Measurements from ENCODE around the gene EIF2S1. TPM values are rescaled to one million over a fixed set of nuclear protein-coding genes. Genes with fewer than 3 reads are reported as not detected.

EIF2S1 gene
- total RNA-seq, 1 experiment from 2014 or later: 155 TPM

DNA sequence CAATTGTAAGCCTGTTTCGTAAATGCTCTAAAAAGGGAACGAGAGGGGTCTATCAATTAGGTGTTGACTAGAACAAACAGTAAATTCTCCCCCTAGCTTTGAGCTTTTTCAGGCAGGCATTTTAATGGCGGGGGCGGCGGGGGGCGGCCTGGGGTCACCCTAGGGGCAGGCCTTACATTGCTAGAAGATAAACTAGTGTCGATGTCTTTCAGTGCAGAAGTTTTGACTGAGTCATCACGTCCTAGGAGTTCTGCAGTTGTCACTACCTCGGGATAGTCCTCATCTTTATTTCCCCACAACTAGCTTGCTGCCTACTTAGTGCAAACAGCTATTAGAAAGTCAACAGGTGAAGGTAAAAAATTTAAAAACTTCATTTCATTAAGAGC, 2.2 kb upstream of the EIF2S1 start:
- Histone ChIP-seq H3K27me3 (ENCODE audit: control insufficient read depth, insufficient read depth, low read length) (no peaks in the 10 kb centered on the region), H3K36me3 (replicated peaks; ENCODE audit: control insufficient read depth, insufficient read depth, low read length) (no peaks in the 10 kb centered on the region), H3K4me3 (ENCODE audit: insufficient read depth, low read depth, low read length) (no peak overlapping the region; the same call in 1 of the 2 replicates)
- peak; percentile 13 for DNase-seq

DNA sequence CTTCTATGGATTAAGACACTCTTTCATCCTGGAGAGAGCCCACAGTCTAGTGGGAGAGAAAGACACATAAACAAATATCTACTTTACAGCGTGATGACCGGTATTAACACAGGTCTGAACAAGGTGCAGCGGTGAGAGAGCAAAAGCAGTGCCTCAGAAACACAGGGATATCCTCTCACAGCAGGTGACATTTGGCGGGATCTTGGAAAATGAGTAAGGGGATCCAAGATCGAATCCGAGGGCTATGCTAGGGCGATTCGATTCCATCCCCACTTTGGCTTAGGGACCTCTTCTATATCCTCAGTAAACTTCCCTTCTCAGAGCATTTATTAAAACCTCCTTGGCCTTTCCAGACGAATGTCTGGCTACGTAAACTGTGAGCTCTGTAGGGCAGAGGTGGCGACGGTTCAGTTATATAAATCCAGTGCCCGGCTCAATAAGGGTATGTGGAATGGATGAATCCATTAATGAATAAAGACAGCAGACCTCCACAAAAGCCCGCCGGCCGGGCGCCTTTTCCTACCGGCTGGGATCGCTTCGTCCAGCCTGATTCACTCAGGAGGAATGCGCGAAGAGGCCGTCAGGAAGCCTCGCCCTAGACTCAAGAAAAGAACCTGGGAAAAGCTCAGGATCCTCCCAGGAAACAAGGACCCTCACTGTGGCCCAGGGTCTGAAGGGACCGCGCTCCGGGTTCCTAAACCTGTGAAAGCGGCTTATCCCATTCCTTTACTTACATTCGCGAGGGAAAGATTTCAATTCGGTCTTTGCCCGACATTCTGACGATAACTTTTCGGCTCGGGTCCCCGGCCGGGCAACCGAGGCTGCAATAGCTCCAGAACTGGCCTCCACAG, 979 bp upstream of the EIF2S1 start:
- DNase-seq: peak; percentile 52
- Histone ChIP-seq H3K4me3 (ENCODE audit: insufficient read depth, low read depth, low read length) (peak overlapping the region; percentile 77), H3K36me3 (replicated peaks; ENCODE audit: control insufficient read depth, insufficient read depth, low read length) (no peaks in the 10 kb centered on the region), H3K27me3 (ENCODE audit: control insufficient read depth, insufficient read depth, low read length) (no peaks in the 10 kb centered on the region)

DNA sequence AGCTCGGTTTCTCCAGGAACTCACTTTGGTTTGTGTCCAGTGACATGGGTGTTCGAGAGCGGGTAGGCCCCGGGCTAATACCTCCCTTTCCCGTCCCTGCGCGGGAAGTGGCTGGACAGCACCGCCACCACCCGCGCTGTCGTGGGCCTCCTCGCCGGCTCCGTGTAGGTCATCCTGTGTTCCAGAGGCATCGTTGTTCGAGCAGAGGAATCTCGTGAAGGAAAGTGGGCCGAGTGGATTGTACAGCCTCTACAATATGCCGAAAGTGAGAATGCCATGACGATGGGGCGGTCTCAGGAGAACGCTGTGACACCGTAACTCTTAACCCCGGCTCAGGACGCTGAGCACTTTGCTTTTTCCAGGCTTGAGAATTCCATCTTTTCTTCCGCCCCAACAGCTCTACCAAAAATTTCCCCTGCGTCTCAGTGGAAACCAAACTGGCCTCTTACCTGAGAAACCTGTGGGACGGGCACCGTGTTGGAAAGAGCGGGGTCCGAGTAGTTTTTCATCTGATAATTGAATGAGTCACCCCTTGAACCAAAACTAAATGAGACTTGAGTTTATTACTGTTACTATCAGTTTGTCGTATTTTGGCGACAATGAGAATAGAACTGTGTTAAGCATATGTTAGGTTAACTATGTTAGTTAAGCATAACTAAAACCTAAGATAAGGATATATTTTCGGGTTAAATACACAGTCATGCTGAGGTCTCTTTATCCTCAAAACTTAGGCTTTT, 510 bp downstream of the EIF2S1 start:
- no peak for DNase-seq
- peak overlapping the region; percentile 77 for H3K4me3 ChIP-seq (ENCODE audit: insufficient read depth, low read depth, low read length)
- H3K36me3 ChIP-seq (replicated peaks; ENCODE audit: control insufficient read depth, insufficient read depth, low read length): peaks cover 4% of the 10 kb centered on the region; the same call in 1 of the 2 replicates
- H3K27me3 ChIP-seq (ENCODE audit: control insufficient read depth, insufficient read depth, low read length): no peaks in the 10 kb centered on the region

DNA sequence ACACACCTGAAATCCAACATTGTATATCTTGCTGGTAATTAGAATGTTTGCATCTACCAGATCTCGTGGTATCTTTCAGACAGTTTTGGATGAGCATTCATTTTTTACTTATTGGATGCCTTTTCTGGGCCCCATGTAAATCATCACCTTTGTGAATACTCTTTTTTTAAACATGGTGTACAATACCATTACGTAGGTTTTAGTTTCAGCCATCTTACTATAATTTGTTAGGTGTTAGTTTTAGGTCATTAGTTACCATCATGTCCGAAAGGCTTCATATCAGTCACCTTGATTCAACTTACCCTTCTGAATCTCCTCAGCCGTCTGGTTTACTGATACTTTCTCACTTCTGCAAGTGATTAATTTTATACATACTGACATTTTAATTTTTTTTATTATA, 5.3 kb downstream of the EIF2S1 start:
- peaks cover 12% of the 10 kb centered on the region for H3K36me3 ChIP-seq (replicated peaks; ENCODE audit: control insufficient read depth, insufficient read depth, low read length)

DNA sequence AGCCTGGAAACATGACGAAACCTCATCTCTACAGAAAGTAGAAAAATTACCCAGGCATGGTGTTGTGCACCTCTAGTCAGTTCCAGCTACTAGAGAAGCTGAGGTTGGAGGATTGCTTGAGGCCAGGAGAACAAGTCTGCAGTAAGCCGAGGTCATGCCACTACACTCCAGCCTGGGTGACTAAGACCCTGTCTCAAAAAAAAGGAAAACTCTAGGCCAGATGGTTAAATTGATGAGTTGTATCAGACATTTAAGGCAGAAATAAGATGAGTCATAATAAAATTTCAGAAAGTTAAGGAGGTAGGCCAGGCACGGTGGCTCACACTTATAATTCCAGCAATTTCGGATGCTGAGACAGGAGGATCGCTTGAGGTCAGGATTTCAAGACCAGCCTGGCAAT, 10.7 kb downstream of the EIF2S1 start:
- peaks cover 16% of the 10 kb centered on the region for H3K36me3 ChIP-seq (replicated peaks; ENCODE audit: control insufficient read depth, insufficient read depth, low read length)
- H3K4me3 ChIP-seq (ENCODE audit: insufficient read depth, low read depth, low read length): no peak overlapping the region
- no peak for DNase-seq
- no peaks in the 10 kb centered on the region for H3K27me3 ChIP-seq (ENCODE audit: control insufficient read depth, insufficient read depth, low read length)

More for the DNA sequence above, 5.3 kb downstream of the EIF2S1 start:
- DNase-seq: no peak
- no peaks in the 10 kb centered on the region for H3K27me3 ChIP-seq (ENCODE audit: control insufficient read depth, insufficient read depth, low read length)
- no peak overlapping the region for H3K4me3 ChIP-seq (ENCODE audit: insufficient read depth, low read depth, low read length)

DNA sequence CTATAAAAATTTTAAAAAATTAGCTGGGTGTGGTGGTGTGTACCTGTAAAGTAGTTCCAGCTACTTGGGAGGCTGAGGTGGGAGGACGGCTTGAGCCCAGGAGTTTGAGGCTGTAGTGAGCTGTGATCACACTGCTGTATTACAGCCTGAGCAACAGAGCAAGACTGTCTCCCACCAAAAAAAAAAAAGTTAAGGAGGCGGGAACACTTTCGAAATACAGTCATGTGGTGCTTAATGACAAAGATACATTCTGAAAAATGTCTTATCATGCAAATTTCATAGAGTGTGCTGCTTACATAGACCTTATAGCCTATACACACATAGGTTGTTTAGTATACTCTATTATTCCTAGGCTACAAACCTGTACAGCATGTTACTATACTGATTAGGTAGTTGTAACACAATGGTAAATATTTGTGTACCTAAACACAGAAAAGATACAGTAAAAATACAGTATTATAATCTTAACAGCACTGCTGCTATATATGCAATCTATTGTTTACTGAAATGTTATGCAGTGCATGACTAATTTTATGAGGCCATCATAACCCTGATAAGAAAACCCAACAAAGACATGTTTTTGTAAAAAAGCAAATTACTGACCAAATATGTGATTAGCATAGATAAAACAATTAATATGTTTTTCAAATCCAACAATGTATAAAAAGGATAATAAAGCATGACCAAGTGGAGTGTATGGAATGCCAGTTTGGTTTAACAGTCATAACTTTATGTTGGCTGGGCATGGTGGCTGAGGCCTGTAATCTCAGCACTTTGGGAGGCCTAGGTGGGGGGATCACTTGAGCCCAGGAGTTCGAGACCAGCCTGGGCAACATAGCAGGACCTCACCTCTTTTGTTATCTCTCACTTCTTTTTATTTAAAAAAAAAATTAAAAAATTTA, 11.4 kb downstream of the EIF2S1 start:
- Histone ChIP-seq H3K36me3 (replicated peaks; ENCODE audit: control insufficient read depth, insufficient read depth, low read length) (peaks cover 18% of the 10 kb centered on the region), H3K27me3 (ENCODE audit: control insufficient read depth, insufficient read depth, low read length) (no peaks in the 10 kb centered on the region)
- DNase-seq: no peak

DNA sequence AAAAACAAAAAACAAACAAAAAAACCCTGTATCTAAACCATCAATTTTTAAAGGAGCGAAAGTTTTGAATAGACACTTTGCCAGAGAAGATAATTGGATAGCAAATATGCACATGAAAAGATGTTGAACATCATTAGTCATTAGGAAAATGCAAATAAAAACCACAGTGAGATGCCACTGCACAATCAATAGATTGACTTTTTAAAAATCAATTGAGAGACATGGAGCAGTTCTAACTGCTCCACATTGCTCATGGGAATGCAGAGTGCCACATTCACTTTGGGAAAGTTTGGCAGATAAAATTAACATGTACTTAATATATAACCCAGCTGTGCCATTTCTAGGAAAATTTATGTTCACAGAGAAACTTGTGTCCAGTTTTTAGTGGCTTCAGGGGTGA, 12.7 kb downstream of the EIF2S1 start:
- Histone ChIP-seq H3K4me3 (ENCODE audit: insufficient read depth, low read depth, low read length) (no peak overlapping the region), H3K27me3 (ENCODE audit: control insufficient read depth, insufficient read depth, low read length) (no peaks in the 10 kb centered on the region), H3K36me3 (replicated peaks; ENCODE audit: control insufficient read depth, insufficient read depth, low read length) (peaks cover 24% of the 10 kb centered on the region)
- no peak for DNase-seq

More for the DNA sequence above, 11.4 kb downstream of the EIF2S1 start:
- no peak overlapping the region for H3K4me3 ChIP-seq (ENCODE audit: insufficient read depth, low read depth, low read length)

DNA sequence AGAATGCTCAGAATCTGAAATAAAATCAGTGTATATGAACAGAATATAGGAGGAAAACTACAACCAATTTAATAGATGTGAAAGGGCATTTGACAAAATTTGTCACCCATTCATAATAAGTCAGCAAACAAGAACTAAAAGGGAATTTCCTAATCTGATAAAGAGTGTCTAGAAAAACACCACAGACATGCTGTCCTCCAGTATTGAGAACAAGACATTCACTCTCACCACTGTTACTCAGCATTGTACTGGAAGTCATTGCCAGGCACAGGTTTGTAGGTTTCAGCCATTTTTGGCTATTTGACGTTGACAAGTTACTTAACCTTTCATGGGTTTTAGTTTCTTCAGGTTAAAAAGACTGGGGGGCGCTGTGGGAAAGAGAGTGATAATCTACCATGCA, 13.2 kb downstream of the EIF2S1 start:
- DNase-seq: no peak
- no peaks in the 10 kb centered on the region for H3K27me3 ChIP-seq (ENCODE audit: control insufficient read depth, insufficient read depth, low read length)
- no peak overlapping the region for H3K4me3 ChIP-seq (ENCODE audit: insufficient read depth, low read depth, low read length)
- peaks cover 24% of the 10 kb centered on the region for H3K36me3 ChIP-seq (replicated peaks; ENCODE audit: control insufficient read depth, insufficient read depth, low read length)

DNA sequence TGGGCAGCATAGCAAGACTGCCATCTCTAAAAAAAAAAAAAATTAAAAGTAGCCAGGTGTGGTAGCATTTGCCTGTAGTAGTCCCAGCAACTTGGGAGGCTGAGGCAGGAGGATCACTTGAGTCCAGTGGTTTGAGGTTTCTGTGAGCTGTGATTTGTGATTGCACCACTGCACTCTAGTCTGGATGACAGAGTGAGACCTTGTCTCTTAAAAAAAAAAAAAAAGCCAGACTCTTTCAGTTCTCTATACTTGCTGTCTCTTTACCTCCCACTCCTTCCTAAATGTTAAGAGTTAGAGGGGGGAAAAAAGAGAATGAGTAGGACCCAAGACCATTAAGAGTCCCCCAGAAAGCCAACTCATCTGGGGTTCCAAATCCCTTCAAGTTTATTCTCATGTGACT, 17.8 kb downstream of the EIF2S1 start:
- peaks cover 28% of the 10 kb centered on the region for H3K36me3 ChIP-seq (replicated peaks; ENCODE audit: control insufficient read depth, insufficient read depth, low read length)
- H3K4me3 ChIP-seq (ENCODE audit: insufficient read depth, low read depth, low read length): no peak overlapping the region
- no peaks in the 10 kb centered on the region for H3K27me3 ChIP-seq (ENCODE audit: control insufficient read depth, insufficient read depth, low read length)
- no peak for DNase-seq

DNA sequence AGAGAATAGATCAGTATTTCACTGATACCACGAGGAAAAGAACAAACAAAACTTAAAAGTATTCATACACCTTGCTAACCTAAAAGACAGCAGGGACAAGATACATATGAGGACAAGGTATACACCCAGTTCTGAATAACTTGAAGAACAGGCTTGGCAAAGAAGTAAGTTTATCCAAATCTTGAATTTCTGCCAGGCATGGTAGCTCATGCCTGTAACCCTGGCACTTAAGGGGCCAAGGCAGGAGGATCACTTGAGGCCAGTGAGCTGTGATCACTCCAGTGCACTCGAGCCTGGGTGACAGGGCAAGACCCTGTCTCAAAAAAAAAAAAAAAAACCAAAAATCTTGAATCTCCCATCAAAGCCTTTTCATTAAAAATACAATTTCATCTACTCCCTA, 25.0 kb downstream of the EIF2S1 start:
- no peaks in the 10 kb centered on the region for H3K27me3 ChIP-seq (ENCODE audit: control insufficient read depth, insufficient read depth, low read length)
- DNase-seq: no peak
- no peak overlapping the region for H3K4me3 ChIP-seq (ENCODE audit: insufficient read depth, low read depth, low read length)
- H3K36me3 ChIP-seq (replicated peaks; ENCODE audit: control insufficient read depth, insufficient read depth, low read length): peaks cover 10% of the 10 kb centered on the region

DNA sequence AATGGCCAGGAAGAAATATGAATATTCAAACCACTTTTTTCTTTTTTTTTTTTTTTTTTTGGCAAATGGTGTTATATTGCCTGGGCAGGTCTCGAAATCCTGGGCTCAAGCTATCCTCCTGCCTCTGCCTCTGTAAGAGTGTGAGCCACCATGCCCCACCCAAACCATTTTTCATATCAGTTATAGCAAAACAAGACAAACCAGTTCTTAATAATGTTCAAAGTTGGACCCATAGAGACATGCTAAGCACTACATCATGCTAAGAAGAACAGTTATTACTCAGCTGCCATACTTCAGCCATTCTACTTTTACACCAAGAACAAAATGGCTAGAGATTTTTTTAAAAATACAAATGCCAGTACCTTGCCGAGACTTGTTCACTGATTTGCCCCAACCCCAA, 25.5 kb downstream of the EIF2S1 start:
- H3K27me3 ChIP-seq (ENCODE audit: control insufficient read depth, insufficient read depth, low read length): no peaks in the 10 kb centered on the region
- no peak overlapping the region for H3K4me3 ChIP-seq (ENCODE audit: insufficient read depth, low read depth, low read length)
- no peak for DNase-seq
- peaks cover 10% of the 10 kb centered on the region for H3K36me3 ChIP-seq (replicated peaks; ENCODE audit: control insufficient read depth, insufficient read depth, low read length)

DNA sequence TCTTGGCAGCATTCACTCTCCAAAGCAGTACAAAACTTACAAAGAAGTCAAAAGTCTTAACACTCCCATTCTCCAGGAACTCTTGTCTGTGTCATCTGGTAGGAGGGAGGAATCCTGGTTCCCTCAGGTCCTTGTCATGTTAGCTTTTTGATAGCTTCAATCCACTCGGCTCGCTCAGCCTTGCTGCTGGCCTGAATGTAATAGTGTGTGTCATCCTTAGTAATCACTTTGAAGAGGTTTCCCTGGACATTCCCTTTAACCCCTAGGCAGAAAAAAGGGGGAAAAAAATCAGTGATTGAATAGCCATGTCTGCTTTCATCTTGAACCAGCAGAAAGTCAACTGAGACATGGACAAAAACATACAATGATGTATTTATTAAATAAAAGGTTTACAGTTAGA, 27.1 kb downstream of the EIF2S1 start:
- no peak for DNase-seq
- H3K36me3 ChIP-seq (replicated peaks; ENCODE audit: control insufficient read depth, insufficient read depth, low read length): peaks cover 3% of the 10 kb centered on the region
- no peak overlapping the region for H3K4me3 ChIP-seq (ENCODE audit: insufficient read depth, low read depth, low read length)
- H3K27me3 ChIP-seq (ENCODE audit: control insufficient read depth, insufficient read depth, low read length): no peaks in the 10 kb centered on the region

DNA sequence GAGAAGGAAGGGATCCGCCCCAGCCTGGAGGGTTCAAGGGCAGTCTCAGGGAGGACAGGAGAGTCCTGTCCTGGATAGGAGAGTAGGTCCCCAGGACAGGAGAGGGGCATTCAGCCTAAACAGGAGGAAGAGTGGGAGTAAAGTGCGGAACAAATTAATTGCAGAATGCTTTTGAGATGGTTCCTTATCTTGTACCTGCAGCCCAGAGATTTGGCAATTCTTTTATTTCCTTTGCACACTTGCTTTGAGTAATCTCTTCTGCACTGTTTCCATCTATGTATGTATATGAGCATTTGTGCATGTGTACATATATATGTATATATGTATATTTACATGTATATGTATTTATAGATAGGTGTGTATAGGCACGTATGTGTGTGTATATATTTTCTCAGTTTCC, 29.1 kb downstream of the EIF2S1 start:
- H3K36me3 ChIP-seq (replicated peaks; ENCODE audit: control insufficient read depth, insufficient read depth, low read length): peaks cover 1% of the 10 kb centered on the region
- no peaks in the 10 kb centered on the region for H3K27me3 ChIP-seq (ENCODE audit: control insufficient read depth, insufficient read depth, low read length)
- H3K4me3 ChIP-seq (ENCODE audit: insufficient read depth, low read depth, low read length): no peak overlapping the region
- DNase-seq: no peak

DNA sequence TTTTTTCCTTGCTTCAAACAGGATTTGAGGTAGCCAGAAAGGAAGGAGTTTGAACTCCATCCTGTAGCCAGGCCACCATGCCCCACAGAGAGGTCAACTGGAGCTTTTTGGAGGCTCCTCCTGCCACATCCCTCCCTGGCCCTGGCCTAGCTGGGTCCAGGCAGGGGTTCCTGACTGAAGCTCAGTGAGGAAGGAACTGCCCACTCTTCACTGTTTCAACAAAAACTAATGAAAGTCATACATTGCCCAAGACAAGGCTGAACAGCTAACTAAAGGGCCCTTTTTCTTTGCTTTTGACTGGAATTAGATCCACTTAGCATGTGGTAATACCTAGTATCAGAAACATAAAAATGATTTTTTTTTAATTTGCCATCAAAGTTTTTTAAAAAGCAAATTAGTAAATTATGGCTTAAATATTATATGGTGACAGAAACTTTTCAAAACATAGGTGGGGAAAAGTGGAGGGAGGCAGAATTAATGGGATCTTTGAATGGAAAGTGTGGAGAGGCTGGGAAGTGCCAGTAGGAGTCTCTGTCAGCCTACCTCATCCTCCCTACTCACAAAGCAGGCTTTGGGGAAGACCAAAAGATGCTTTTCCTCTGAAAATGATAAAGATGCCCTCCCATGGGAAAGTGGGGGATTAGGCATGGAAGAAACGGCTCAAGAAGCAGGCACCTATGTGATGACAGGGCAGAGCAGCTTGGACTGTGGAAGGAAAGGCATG, 29.8 kb downstream of the EIF2S1 start:
- Histone ChIP-seq H3K4me3 (ENCODE audit: insufficient read depth, low read depth, low read length) (no peak overlapping the region), H3K27me3 (ENCODE audit: control insufficient read depth, insufficient read depth, low read length) (no peaks in the 10 kb centered on the region), H3K36me3 (replicated peaks; ENCODE audit: control insufficient read depth, insufficient read depth, low read length) (peaks cover 1% of the 10 kb centered on the region; the same call in 1 of the 2 replicates)
- DNase-seq: no peak
